GM18511 (cell line): Measurements from ENCODE around the gene CRIP2.

Source experiments
- ATAC-seq: cut with Tn5 transposase; IDR thresholded peaks from one replicate; pipeline ENCODE4 v1.9.1; 2021; ENCODE audit warnings: mild to moderate bottlenecking, moderate library complexity; ENCODE audit not compliant: unreplicated experiment

The CRIP2 gene

GRCh38 chr14:105442834-105443233 is 31.8 kb upstream of the CRIP2 start:
- no peak for ATAC-seq

- ATAC-seq, result no peak
Measured at GRCh38 chr14:105444859-105445258, 29.8 kb upstream of the CRIP2 start.

- ATAC-seq, result no peak
Measured at GRCh38 chr14:105445290-105445689, 29.3 kb upstream of the CRIP2 start.

- ATAC-seq, result no peak
Measured at GRCh38 chr14:105445901-105446845, 28.4 kb upstream of the CRIP2 start.

- no peak for ATAC-seq
Measured at GRCh38 chr14:105446971-105447370, 27.6 kb upstream of the CRIP2 start.

- no peak for ATAC-seq
Measured at GRCh38 chr14:105447651-105448640, 26.7 kb upstream of the CRIP2 start.

- ATAC-seq, result no peak
Measured at GRCh38 chr14:105448706-105449111, 25.9 kb upstream of the CRIP2 start.

GRCh38 chr14:105449276-105450122 is 25.1 kb upstream of the CRIP2 start:
- no peak for ATAC-seq

GRCh38 chr14:105450123-105450505 is 24.5 kb upstream of the CRIP2 start:
- ATAC-seq, result no peak

GRCh38 chr14:105450864-105451720 is 23.5 kb upstream of the CRIP2 start:
- ATAC-seq, result no peak

GRCh38 chr14:105452963-105453362 is 21.7 kb upstream of the CRIP2 start:
- no peak for ATAC-seq

GRCh38 chr14:105453847-105454246 is 20.8 kb upstream of the CRIP2 start:
- ATAC-seq, result no peak

- no peak for ATAC-seq
Measured at GRCh38 chr14:105455086-105455640, 19.5 kb upstream of the CRIP2 start.

- no peak for ATAC-seq
Measured at GRCh38 chr14:105455766-105456660, 18.6 kb upstream of the CRIP2 start.

GRCh38 chr14:105456736-105457617 is 17.6 kb upstream of the CRIP2 start:
- no peak for ATAC-seq

GRCh38 chr14:105458010-105458409 is 16.6 kb upstream of the CRIP2 start:
- ATAC-seq, result no peak

GRCh38 chr14:105458571-105458970 is 16.1 kb upstream of the CRIP2 start:
- no peak for ATAC-seq
